Measurements from ENCODE around the gene HEMK1.

- TF ChIP-seq CTCF (conservative IDR thresholded peaks at IDR 0.05; ENCODE audit: low read depth, low read length): no peak
- no peak for TF ChIP-seq POLR2A (IDR thresholded peaks at IDR 0.05; ENCODE audit: low read depth, low read length)
- no peak for TF ChIP-seq ELK1 (IDR thresholded peaks at IDR 0.05; ENCODE audit: borderline replicate concordance, low read depth, low read length)
These were observed 1.4 kb downstream of the HEMK1 start for GRCh38 chr3:50570508-50571279.
